H1 (cell line): ENCODE data around the gene VWA3B. TPM values are rescaled to one million over a fixed set of nuclear protein-coding genes. Genes with fewer than 3 reads are reported as not detected.

ENCODE experiments used
- CTBP2 ChIP-seq: IDR thresholded peaks from 2 replicates; pipeline ENCODE4 v1.7.0; 2011; ENCODE audit warnings: borderline replicate concordance, mild to moderate bottlenecking, moderate library complexity, mixed read lengths, low read length; ENCODE audit not compliant: insufficient read depth, insufficient read length
- EZH2 ChIP-seq: fragments of 200-600 bp; sonication (generic); IDR thresholded peaks from 2 replicates; pipeline ENCODE4 v1.7.1; 2012; ENCODE audit warnings: low read depth, mild to moderate bottlenecking, moderate library complexity, low read length, inconsistent platforms; ENCODE audit not compliant: severe bottlenecking
- JUN ChIP-seq: IDR thresholded peaks from 2 replicates; pipeline ENCODE4 v1.6.1; 2011; ENCODE audit warnings: low read depth, mild to moderate bottlenecking, improper control_type of control experiment, low read length
- NANOG ChIP-seq: IDR thresholded peaks from 2 replicates; pipeline ENCODE4 v1.6.1; 2011; ENCODE audit warnings: low read length, low read depth, mild to moderate bottlenecking, inconsistent platforms; ENCODE audit not compliant: insufficient read depth, poor library complexity, severe bottlenecking
- SRF ChIP-seq: IDR thresholded peaks from 2 replicates; pipeline ENCODE4 v1.6.1; 2011; ENCODE audit warnings: mild to moderate bottlenecking, low read depth, low read length, moderate library complexity
- SUZ12 ChIP-seq: fragments of 200-600 bp; sonication (generic); IDR thresholded peaks from 2 replicates; pipeline ENCODE4 v1.6.1; 2012; ENCODE audit warnings: mild to moderate bottlenecking, inconsistent platforms, low read length, moderate library complexity, mixed read lengths
- TCF12 ChIP-seq: IDR thresholded peaks from 2 replicates; pipeline ENCODE4 v1.6.1; 2011; ENCODE audit warnings: low read depth, mild to moderate bottlenecking, low read length
- TEAD4 ChIP-seq: IDR thresholded peaks from 2 replicates; pipeline ENCODE4 v1.6.1; 2012; ENCODE audit warnings: low read depth, low read length, inconsistent platforms, mixed read lengths
- polyA plus RNA-seq, 7 experiments: library from polyadenylated mRNA; depleted of rRNA in 3 of 7; stranded (reverse) in 5 of 7; unstranded in 2 of 7; fragments of >200 nt in 5 of 7; fragments of 200-250 nt in 2 of 7; gene quantifications; 1 replicate in 5 of 7; 2 replicates in 1 of 7; 4 replicates in 1 of 7; pipeline versions ENCODE4 v1.2.1 to v1.2.3, GENCODE V29; 2011 to 2013; ENCODE audit warnings: missing spikeins in 2 of 7, mixed read lengths in 2 of 7
- total RNA-seq: library from RNA; stranded (reverse); fragmentation: NEBNext Ultra II Directional; extraction: Animal tissue kit (Norgen Biotek cat#: 25700); gene quantifications from 2 replicates; pipeline ENCODE4 v1.2.1, GENCODE V29; 2021
- TF ChIP-seq, protein P1 (sequence below): fragments of 300-600 bp; sonication (generic); IDR thresholded peaks from 2 replicates; pipeline ENCODE4 v1.7.1; 2012; ENCODE audit warnings: low read length, moderate library complexity, mild to moderate bottlenecking, inconsistent platforms; ENCODE audit not compliant: insufficient replicate concordance

Gene VWA3B
- total and polyA plus RNA-seq, 2 of the 8 experiments (the other 6 are each of a cell fraction or from before 2014, with no cell fraction given), result not detected

DNA sequence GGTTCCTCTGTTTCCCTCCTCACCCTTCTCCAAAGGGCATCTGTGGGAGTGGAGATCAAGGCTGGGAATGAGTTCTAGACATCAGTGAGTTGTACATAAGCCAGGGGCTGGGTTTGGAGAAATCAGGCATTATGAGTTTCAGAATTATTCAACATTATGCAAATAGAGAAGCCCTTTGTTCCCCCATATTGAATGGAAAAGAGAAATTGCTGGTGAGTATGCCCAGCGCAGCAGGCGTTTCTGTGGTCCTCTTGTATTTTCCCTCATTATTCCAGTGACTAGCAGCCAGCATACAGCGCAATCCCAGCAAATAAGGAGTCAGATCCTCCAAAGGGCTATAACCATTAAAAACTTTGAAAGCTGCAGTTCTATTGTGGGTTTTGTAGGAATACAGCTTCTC lies 94.4 kb downstream of the VWA3B start (continued):
- TF ChIP-seq, protein P1, sequence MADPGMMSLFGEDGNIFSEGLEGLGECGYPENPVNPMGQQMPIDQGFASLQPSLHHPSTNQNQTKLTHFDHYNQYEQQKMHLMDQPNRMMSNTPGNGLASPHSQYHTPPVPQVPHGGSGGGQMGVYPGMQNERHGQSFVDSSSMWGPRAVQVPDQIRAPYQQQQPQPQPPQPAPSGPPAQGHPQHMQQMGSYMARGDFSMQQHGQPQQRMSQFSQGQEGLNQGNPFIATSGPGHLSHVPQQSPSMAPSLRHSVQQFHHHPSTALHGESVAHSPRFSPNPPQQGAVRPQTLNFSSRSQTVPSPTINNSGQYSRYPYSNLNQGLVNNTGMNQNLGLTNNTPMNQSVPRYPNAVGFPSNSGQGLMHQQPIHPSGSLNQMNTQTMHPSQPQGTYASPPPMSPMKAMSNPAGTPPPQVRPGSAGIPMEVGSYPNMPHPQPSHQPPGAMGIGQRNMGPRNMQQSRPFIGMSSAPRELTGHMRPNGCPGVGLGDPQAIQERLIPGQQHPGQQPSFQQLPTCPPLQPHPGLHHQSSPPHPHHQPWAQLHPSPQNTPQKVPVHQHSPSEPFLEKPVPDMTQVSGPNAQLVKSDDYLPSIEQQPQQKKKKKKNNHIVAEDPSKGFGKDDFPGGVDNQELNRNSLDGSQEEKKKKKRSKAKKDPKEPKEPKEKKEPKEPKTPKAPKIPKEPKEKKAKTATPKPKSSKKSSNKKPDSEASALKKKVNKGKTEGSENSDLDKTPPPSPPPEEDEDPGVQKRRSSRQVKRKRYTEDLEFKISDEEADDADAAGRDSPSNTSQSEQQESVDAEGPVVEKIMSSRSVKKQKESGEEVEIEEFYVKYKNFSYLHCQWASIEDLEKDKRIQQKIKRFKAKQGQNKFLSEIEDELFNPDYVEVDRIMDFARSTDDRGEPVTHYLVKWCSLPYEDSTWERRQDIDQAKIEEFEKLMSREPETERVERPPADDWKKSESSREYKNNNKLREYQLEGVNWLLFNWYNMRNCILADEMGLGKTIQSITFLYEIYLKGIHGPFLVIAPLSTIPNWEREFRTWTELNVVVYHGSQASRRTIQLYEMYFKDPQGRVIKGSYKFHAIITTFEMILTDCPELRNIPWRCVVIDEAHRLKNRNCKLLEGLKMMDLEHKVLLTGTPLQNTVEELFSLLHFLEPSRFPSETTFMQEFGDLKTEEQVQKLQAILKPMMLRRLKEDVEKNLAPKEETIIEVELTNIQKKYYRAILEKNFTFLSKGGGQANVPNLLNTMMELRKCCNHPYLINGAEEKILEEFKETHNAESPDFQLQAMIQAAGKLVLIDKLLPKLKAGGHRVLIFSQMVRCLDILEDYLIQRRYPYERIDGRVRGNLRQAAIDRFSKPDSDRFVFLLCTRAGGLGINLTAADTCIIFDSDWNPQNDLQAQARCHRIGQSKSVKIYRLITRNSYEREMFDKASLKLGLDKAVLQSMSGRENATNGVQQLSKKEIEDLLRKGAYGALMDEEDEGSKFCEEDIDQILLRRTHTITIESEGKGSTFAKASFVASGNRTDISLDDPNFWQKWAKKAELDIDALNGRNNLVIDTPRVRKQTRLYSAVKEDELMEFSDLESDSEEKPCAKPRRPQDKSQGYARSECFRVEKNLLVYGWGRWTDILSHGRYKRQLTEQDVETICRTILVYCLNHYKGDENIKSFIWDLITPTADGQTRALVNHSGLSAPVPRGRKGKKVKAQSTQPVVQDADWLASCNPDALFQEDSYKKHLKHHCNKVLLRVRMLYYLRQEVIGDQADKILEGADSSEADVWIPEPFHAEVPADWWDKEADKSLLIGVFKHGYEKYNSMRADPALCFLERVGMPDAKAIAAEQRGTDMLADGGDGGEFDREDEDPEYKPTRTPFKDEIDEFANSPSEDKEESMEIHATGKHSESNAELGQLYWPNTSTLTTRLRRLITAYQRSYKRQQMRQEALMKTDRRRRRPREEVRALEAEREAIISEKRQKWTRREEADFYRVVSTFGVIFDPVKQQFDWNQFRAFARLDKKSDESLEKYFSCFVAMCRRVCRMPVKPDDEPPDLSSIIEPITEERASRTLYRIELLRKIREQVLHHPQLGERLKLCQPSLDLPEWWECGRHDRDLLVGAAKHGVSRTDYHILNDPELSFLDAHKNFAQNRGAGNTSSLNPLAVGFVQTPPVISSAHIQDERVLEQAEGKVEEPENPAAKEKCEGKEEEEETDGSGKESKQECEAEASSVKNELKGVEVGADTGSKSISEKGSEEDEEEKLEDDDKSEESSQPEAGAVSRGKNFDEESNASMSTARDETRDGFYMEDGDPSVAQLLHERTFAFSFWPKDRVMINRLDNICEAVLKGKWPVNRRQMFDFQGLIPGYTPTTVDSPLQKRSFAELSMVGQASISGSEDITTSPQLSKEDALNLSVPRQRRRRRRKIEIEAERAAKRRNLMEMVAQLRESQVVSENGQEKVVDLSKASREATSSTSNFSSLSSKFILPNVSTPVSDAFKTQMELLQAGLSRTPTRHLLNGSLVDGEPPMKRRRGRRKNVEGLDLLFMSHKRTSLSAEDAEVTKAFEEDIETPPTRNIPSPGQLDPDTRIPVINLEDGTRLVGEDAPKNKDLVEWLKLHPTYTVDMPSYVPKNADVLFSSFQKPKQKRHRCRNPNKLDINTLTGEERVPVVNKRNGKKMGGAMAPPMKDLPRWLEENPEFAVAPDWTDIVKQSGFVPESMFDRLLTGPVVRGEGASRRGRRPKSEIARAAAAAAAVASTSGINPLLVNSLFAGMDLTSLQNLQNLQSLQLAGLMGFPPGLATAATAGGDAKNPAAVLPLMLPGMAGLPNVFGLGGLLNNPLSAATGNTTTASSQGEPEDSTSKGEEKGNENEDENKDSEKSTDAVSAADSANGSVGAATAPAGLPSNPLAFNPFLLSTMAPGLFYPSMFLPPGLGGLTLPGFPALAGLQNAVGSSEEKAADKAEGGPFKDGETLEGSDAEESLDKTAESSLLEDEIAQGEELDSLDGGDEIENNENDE, result no peak
- TF ChIP-seq TCF12, result no peak
- TF ChIP-seq EZH2, result no peak
- TF ChIP-seq JUN, result no peak
- TF ChIP-seq TEAD4, result no peak
- TF ChIP-seq NANOG, result no peak
- TF ChIP-seq CTBP2, result no peak
- TF ChIP-seq SRF, result no peak
- TF ChIP-seq SUZ12, result no peak
